Endothelial cell of umbilical vein (primary cell): Measurements from ENCODE around the gene SPAG9. TPM values are rescaled to one million over a fixed set of nuclear protein-coding genes. Genes with fewer than 3 reads are reported as not detected.

Source experiments
- BruUV-seq: library from RNA; stranded (reverse); fragments of 400-500 nt; replicated peaks from 2 replicates; lab custom pipeline; 2021; lab: Mats Ljungman, UMichigan
- CTCF ChIA-PET: fragments of 300-600, 350-600 bp; sonication (Branson Sonifier 250); formaldehyde crosslinking; loops from one replicate; lab custom pipeline; 2021; ENCODE audit warnings: antibody characterized with exemption, inconsistent platforms; lab: Charles Lee
- POLR2A ChIA-PET: fragments of 300-600, 350-600 bp; sonication (Branson Sonifier 250); formaldehyde crosslinking; loops from one replicate; lab custom pipeline; 2021; ENCODE audit warnings: antibody characterized with exemption, inconsistent platforms; lab: Charles Lee
- DNase-seq: peaks from one replicate; pipeline ENCODE4 v3.0.0-alpha.2; 2011; ENCODE audit warnings: low read depth, low spot score
- FAIRE-seq: peaks from 2 replicates; lab custom pipeline; 2011; peaks lifted over from hg19 to GRCh38; lab: Jason Lieb, UNC
- H2AFZ ChIP-seq: 2 replicates; pipeline ENCODE4 v1.6.0; 2012; ENCODE audit warnings: low read depth, low read length, control low read depth, inconsistent platforms
- H3K27ac ChIP-seq: 2 replicates; pipeline ENCODE4 v1.5.1; 2011; ENCODE audit warnings: low read depth, mild to moderate bottlenecking, control low read depth, low read length, moderate library complexity; ENCODE audit not compliant: insufficient read depth
- H3K27me3 ChIP-seq, 2 experiments: 2 replicates each; pipeline versions ENCODE4 v1.6.0 to v1.6.1; 2011; ENCODE audit warnings: low read length in 2 of 2, mixed read lengths in 1 of 2; ENCODE audit not compliant: control insufficient read depth in 2 of 2, insufficient read depth in 2 of 2
- H3K36me3 ChIP-seq, 2 experiments: 2 replicates in 1 of 2; 3 replicates in 1 of 2; pipeline ENCODE4 v1.5.1; 2011; ENCODE audit warnings: low read length in 2 of 2, mild to moderate bottlenecking in 1 of 2, moderate library complexity in 1 of 2; ENCODE audit not compliant: control insufficient read depth in 2 of 2, insufficient read depth in 2 of 2; ENCODE audit errors: extremely low read depth in 1 of 2
- H3K4me1 ChIP-seq: 3 replicates; pipeline ENCODE4 v1.5.1; 2011; ENCODE audit warnings: mild to moderate bottlenecking, low read length; ENCODE audit not compliant: control insufficient read depth, insufficient read depth; ENCODE audit errors: extremely low read depth
- H3K4me2 ChIP-seq: 2 replicates; pipeline ENCODE4 v1.6.1; 2011; ENCODE audit warnings: low read length, control low read depth, mixed read lengths; ENCODE audit not compliant: insufficient read depth
- H3K4me3 ChIP-seq, 3 experiments: fragments of 200-600 bp in 1 of 3; sonication (generic), shearing (Covaris generic) in 1 of 3; replicated peaks in 1 of 3; 2 replicates each; pipeline ENCODE4 v1.5.1; 2011 to 2016; ENCODE audit warnings: control low read depth in 3 of 3, low read length in 3 of 3, mild to moderate bottlenecking in 2 of 3, inconsistent platforms in 1 of 3, low read depth in 1 of 3, moderate library complexity in 1 of 3; ENCODE audit not compliant: insufficient read depth in 1 of 3
- H3K79me2 ChIP-seq: 2 replicates; pipeline ENCODE4 v1.6.0; 2012; ENCODE audit warnings: low read length, inconsistent platforms; ENCODE audit not compliant: control insufficient read depth, insufficient read depth
- H3K9ac ChIP-seq: replicated peaks from 2 replicates; pipeline ENCODE3; 2011; ENCODE audit warnings: low read length, control low read depth; ENCODE audit not compliant: insufficient read depth; ENCODE audit errors: extremely low read depth
- H3K9me1 ChIP-seq: replicated peaks from 3 replicates; pipeline ENCODE4 v1.6.0; 2011; ENCODE audit warnings: mild to moderate bottlenecking, low read length; ENCODE audit not compliant: control insufficient read depth, insufficient read depth; ENCODE audit errors: extremely low read depth
- H3K9me3 ChIP-seq: replicated peaks from 2 replicates; pipeline ENCODE4 v1.5.1; 2012; ENCODE audit warnings: low read length, inconsistent platforms; ENCODE audit not compliant: control insufficient read depth, insufficient read depth
- H4K20me1 ChIP-seq: replicated peaks from 2 replicates; pipeline ENCODE3; 2011; ENCODE audit warnings: mild to moderate bottlenecking, low read length; ENCODE audit not compliant: control insufficient read depth, insufficient read depth; ENCODE audit errors: extremely low read depth
- EZH2 ChIP-seq: IDR thresholded peaks from 2 replicates; pipeline ENCODE4 v1.6.1; 2012; ENCODE audit warnings: borderline replicate concordance, low read depth, mild to moderate bottlenecking, moderate library complexity, low read length, inconsistent platforms; ENCODE audit not compliant: severe bottlenecking
- FOS ChIP-seq: IDR thresholded peaks from 2 replicates; pipeline ENCODE4 v1.6.1; 2011; ENCODE audit warnings: mild to moderate bottlenecking, low read length, moderate library complexity, borderline replicate concordance; ENCODE audit not compliant: insufficient read depth
- GATA2 ChIP-seq: IDR thresholded peaks from 2 replicates; pipeline ENCODE4 v1.7.0; 2011; ENCODE audit warnings: low read depth, mild to moderate bottlenecking, moderate library complexity, mixed read lengths, low read length; ENCODE audit not compliant: insufficient read length, insufficient read depth
- JUN ChIP-seq: IDR thresholded peaks from 2 replicates; pipeline ENCODE4 v1.6.1; 2011; ENCODE audit warnings: borderline replicate concordance, low read depth; ENCODE audit not compliant: insufficient read length, insufficient read depth
- MYC ChIP-seq: IDR thresholded peaks from one replicate; pipeline ENCODE4 v1.6.1; 2011; ENCODE audit warnings: mild to moderate bottlenecking, low read depth, low read length
- POLR2A ChIP-seq: IDR thresholded peaks from 2 replicates; pipeline ENCODE4 v1.6.1; 2012; ENCODE audit warnings: low read depth, mild to moderate bottlenecking, control low read depth, low read length
- POLR2AphosphoS5 ChIP-seq: IDR thresholded peaks from 2 replicates; pipeline ENCODE4 v1.6.1; 2012; ENCODE audit warnings: low read depth, mild to moderate bottlenecking, control low read depth, low read length, moderate library complexity; ENCODE audit not compliant: insufficient read depth
- dilution Hi-C: fragments of 300-500 bp; cut with MboI; formaldehyde crosslinking; loops from one replicate; pipeline ENCODE4 v1.15.0; 2019; ENCODE audit warnings: low sequenced_read_pairs; ENCODE audit not compliant: extremely low pct_ligation_motif_present
- intact Hi-C: fragments of 100-400 bp; cut with micrococcal nuclease; formaldehyde crosslinking; loops from one replicate; pipeline ENCODE4 v1.10.0; 2022
- polyA plus RNA-seq, 4 experiments: library from polyadenylated mRNA; depleted of rRNA in 3 of 4; stranded (reverse) in 3 of 4; unstranded in 1 of 4; fragments of >200 nt; gene quantifications; 2 replicates each; pipeline versions ENCODE4 v1.2.1 to v1.2.3, GENCODE V29; 2011 to 2012; ENCODE audit warnings: missing spikeins in 1 of 4
- total RNA-seq: library from RNA; stranded (reverse); gene quantifications from 2 replicates; pipeline ENCODE4 v1.2.3, GENCODE V29; 2021
- TF ChIP-seq, protein P1 (sequence below), 2 donors: IDR thresholded peaks; 1 replicate in 1 of 2; 2 replicates in 1 of 2; pipeline ENCODE4 v1.5.1; 2011; ENCODE audit warnings: low read length in 2 of 2, mild to moderate bottlenecking in 2 of 2, moderate library complexity in 2 of 2, control low read depth in 1 of 2, inconsistent platforms in 1 of 2, low read depth in 1 of 2; ENCODE audit not compliant: insufficient read depth in 1 of 2; ENCODE audit errors: extremely low read depth in 1 of 2
- TF ChIP-seq, protein P2 (sequence below): IDR thresholded peaks from 2 replicates; pipeline ENCODE4 v1.6.1; 2011; ENCODE audit not compliant: insufficient read depth, insufficient read length

Gene SPAG9
- total and polyA plus RNA-seq, 2 donors (not counting 3 experiments of a cell fraction or from before 2014, with no cell fraction given): 16.5 to 75.0 TPM

DNA sequence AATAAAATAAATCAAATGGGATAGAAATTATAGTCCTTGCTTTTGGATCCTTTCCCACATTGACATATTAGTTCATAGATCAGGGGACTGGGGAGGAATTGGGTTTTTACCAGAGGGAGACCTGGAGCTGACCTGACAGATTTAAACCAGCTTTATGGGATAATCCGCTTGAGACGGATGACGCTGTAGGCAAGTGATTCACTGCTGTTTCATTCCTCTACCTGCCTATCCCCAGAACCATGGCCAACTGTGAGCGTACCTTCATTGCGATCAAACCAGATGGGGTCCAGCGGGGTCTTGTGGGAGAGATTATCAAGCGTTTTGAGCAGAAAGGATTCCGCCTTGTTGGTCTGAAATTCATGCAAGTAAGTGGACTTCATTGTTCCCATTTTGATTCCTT, 34.7 kb upstream of the SPAG9 start:
- Histone ChIP-seq H3K36me3 (peaks cover 4 to 8% of the 10 kb centered on the region in 2 experiments), H3K27ac (no peak overlapping the region), H3K27me3 (no peaks in the 10 kb centered on the region), H2AFZ (no peak overlapping the region), H3K9me1 (no peaks in the 10 kb centered on the region), H4K20me1 (no peaks in the 10 kb centered on the region), H3K4me1 (peaks cover 14% of the 10 kb centered on the region), H3K4me2 (no peak overlapping the region), H3K9me3 (no peaks in the 10 kb centered on the region), H3K79me2 (peaks cover 54% of the 10 kb centered on the region), H3K4me3 (no peak overlapping the region), H3K9ac (no peak overlapping the region)
- no TSS peak for BruUV-seq
- ChIA-PET POLR2A (interaction anchor here (1.1 kb wide), 1 partner anchor 289 kb away, joined by 8 read pairs; the partner anchor contains the start of gene TOB1), CTCF (interaction anchor here (0.7 to 2.8 kb wide), 6 partner anchors 9 to 157 kb away, joined by 3 to 42 read pairs (median 6); partner anchors contain the start of genes NME2 and SPAG9)
- FAIRE-seq (no peak), DNase-seq (no peak)
- intact Hi-C loops (loop anchor here (10.0 kb wide), 1 partner anchor 611 kb away; the partner anchor contains the start of gene SPATA20), dilution Hi-C loops (no loop called here)
- TF ChIP-seq POLR2A (no peak), POLR2AphosphoS5 (no peak)
- TF ChIP-seq, protein P1, sequence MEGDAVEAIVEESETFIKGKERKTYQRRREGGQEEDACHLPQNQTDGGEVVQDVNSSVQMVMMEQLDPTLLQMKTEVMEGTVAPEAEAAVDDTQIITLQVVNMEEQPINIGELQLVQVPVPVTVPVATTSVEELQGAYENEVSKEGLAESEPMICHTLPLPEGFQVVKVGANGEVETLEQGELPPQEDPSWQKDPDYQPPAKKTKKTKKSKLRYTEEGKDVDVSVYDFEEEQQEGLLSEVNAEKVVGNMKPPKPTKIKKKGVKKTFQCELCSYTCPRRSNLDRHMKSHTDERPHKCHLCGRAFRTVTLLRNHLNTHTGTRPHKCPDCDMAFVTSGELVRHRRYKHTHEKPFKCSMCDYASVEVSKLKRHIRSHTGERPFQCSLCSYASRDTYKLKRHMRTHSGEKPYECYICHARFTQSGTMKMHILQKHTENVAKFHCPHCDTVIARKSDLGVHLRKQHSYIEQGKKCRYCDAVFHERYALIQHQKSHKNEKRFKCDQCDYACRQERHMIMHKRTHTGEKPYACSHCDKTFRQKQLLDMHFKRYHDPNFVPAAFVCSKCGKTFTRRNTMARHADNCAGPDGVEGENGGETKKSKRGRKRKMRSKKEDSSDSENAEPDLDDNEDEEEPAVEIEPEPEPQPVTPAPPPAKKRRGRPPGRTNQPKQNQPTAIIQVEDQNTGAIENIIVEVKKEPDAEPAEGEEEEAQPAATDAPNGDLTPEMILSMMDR (IDR thresholded peaks at IDR 0.05; ENCODE audit: extremely low read depth in 1 of 2, insufficient read depth in 1 of 2, low read depth in 1 of 2, low read length in 2 of 2): no peak

- no peaks in the 10 kb centered on the region for H4K20me1 ChIP-seq
- peak overlapping the region; percentile 52 for H2AFZ ChIP-seq
- CTCF ChIA-PET: interaction anchor here (1.1 to 3.5 kb wide), 5 partner anchors 12 to 156 kb away, joined by 3 to 140 read pairs (median 10); partner anchors contain the start of genes NME2 and SPAG9
- no peaks in the 10 kb centered on the region for H3K9me1 ChIP-seq
- FAIRE-seq: peak; percentile 38
- peaks cover 53% of the 10 kb centered on the region for H3K79me2 ChIP-seq
- intact Hi-C loops: loop anchor here (5.0 to 10.0 kb wide), 2 partner anchors 302 to 609 kb away; partner anchors contain the start of gene SPATA20
- H3K27me3 ChIP-seq: no peaks in the 10 kb centered on the region
- no peaks in the 10 kb centered on the region for H3K9me3 ChIP-seq
- H3K4me3 ChIP-seq: peak overlapping the region; percentile 56 to 87 (median 85)
- BruUV-seq: TSS peak; percentile 42
- POLR2A ChIA-PET: interaction anchor here (1.1 kb wide), 1 partner anchor 288 kb away, joined by 8 read pairs; the partner anchor contains the start of gene TOB1
- H3K9ac ChIP-seq: peak overlapping the region; percentile 79
- peaks cover 14% of the 10 kb centered on the region for H3K4me1 ChIP-seq
- TF ChIP-seq POLR2AphosphoS5: no peak
- TF ChIP-seq, protein P2, sequence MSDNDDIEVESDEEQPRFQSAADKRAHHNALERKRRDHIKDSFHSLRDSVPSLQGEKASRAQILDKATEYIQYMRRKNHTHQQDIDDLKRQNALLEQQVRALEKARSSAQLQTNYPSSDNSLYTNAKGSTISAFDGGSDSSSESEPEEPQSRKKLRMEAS: no peak
- no peak for TF ChIP-seq POLR2A
- TF ChIP-seq GATA2: no peak
- TF ChIP-seq MYC: no peak
- no peak for TF ChIP-seq EZH2
- no peak for TF ChIP-seq JUN
- no peak for TF ChIP-seq FOS
- TF ChIP-seq, protein P1 (IDR thresholded peaks at IDR 0.05; ENCODE audit: extremely low read depth in 1 of 2, insufficient read depth in 1 of 2, low read depth in 1 of 2, low read length in 2 of 2): no peak
- dilution Hi-C loops: no loop called here
- peak overlapping the region; percentile 1 for H3K27ac ChIP-seq
- H3K36me3 ChIP-seq: peaks cover 1 to 8% of the 10 kb centered on the region in 2 experiments
- no peak for DNase-seq
- peak overlapping the region; percentile 72 for H3K4me2 ChIP-seq
These were observed 33.5 kb upstream of the SPAG9 start for GRCh38 chr17:51154176-51154575.
